LoVo (cell line): ENCODE measurements around the gene ZNF439.
"Not testable (repeated sequence)": the region's sequence is repeated elsewhere in the genome, so short reads cannot be mapped to it uniquely, and the experiment has no call there.

Source experiments
- DNase-seq: peaks from one replicate; pipeline ENCODE4 v3.0.0-alpha.2; 2016; ENCODE audit warnings: low spot score

The ZNF439 gene

DNA sequence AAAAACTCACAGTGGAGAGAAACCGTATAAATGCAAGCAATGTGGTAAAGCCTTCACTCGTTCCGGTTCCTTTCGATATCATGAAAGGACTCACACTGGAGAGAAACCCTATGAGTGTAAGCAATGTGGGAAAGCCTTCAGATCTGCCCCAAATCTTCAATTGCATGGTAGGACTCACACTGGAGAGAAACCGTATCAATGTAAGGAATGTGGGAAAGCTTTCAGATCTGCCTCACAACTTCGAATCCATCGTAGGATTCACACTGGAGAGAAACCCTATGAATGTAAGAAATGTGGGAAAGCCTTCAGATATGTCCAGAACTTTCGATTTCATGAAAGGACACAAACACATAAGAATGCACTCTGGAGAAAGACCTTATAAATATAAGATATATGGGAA is 19.7 kb downstream of the ZNF439 start:
- DNase-seq, result no peak

DNA sequence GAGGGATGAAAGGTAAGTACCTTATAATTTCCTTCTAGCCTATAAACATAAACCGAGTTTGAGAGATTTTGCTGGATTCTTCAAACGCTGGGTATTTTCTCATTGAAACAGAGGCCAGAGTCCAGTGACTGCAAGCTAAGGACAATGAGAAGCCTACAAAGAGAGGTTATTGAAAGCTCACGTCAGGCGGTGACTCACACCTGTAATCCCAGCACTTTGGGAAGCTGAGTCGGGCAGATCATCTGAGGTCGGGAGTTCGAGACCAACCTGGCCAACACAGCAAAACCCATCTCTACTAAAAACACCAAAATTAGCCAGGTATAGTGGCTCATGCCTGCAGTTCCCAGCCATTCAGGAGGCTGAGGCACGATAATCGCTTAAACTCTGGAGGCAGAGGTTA is 24.1 kb downstream of the ZNF439 start:
- no peak for DNase-seq

DNA sequence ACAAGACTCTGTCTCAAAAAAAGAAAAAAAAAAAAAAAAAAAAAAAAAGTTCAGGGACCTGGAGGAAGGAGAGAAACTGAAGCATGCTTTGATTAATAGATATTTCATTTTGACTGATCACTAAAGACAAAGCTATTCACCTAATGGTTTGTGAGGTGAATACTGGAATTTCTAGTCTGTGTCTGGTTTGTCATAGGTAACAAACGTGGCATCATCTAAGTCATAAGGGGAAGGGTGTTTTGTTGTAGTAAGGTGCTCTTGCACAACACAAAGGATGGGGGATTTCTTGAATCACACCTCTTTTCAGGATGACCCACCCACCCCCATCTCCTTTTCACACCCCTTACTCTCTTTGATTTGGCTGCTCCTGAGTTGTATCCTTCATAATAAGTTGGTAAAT is 25.2 kb downstream of the ZNF439 start:
- DNase-seq, result no peak

DNA sequence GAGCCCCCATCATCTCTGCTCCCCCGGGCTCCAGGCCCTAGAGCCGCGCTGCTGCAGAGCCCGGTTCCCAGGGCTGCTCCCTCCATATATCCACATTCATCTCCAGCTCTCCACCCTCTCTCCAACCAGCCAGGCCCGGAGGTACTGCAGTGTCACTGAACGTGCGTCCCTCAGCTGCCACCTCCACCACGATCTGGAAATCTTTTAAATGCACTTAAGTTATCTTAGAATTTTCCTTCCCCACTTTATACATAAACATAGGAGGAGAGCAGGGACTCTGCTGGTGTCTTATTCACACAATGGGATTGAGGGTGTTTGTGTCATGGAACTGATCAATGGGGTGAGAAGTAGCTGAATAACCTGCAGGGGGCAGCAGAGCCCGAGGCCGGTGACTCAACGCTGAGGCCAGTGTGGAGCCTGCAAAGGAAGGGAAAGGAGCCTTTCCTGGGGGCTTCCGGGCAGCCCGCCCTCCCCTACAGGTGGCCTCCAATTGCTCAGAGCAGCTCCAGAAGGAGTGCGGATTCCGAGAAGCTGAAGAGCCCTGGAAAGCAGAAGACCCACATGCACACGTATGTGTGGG is 31.3 kb downstream of the ZNF439 start:
- not testable (repeated sequence) for DNase-seq

DNA sequence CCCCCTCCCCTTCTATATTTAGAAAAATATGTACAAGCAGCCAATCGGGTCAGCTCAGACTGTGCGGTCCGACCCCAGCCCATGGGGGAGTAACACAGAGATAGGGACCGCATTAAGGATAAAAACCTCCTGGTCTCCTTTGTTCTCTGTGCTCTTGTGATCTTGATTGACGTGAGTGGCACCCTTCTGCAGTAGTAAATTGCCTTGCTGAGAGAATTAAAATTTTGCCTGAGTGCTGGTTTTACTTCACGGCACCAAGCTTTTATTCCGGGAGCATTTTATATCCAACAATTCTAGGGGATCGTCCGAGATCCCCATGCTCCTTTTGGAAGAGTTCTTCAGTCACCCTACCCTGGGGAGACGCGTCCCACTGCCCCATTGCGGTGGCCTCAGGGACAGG is 32.1 kb downstream of the ZNF439 start:
- no peak for DNase-seq

DNA sequence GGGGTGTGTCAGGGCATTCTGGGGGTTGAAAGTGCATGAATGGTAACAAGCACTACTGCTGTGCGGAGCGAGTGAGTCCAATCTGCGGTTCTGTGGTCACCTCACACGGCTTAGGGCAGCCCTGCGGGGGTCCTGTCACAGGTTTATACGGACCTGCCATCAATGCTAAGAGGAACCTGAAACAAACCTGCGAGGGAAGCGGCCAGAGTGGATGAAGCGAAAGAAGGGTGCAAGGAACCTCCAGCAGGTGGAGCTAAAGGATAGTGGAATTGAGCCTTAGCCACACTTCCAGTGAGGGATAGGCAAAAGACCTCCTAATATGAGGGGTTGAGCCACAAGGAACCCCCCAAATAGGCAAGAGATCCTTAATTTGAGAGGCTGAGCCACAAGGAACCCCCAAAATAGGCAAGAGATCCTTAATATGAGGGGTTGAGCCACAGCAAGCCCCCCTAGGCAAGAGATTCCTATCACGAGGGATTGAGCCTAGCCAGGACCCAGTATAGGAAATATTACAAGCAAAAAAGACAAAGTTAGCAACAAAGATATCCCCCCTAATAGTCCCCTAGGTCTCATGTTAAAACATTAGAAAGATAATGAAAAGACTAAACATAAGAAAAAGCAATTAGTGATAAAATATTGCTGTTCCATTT is 32.8 kb downstream of the ZNF439 start:
- DNase-seq, result peak; percentile 61

DNA sequence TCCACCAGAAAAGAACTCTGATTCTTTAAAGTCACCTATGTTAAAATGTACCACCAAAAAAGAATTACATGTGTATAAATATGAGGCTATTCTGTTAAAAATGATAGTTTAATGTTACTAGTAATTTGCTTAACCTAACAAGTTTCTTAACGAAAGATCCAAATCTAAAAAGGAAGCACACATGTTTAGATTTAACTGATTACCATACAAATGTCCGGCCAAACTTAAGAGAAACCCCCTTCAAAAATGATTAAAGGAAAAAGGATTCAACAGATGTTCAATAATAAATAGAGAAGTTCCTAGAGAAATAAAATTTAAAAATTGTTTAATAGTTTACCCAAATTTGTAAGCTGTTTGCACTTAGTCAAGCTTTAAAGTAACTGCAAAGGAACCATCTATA is 34.1 kb downstream of the ZNF439 start:
- no peak for DNase-seq

DNA sequence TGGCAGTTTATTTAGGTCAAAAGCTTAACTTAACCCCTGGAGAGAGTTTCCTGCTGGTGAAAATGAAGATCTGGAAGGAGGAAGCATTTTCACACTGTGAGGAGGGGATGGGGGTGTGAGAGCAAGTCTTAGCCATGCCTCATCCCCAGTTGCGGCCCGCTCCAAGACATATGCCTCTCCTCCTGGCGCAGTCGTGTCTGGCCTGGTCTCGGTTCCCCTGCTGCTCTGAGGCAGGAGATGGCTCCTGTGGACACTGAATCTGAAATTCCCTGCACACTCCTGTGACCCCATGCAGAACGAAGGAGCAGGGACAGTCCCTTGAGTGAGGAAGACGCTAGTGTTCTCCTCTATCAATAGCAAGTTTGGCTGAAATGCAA is 38.7 kb downstream of the ZNF439 start:
- DNase-seq, result no peak

DNA sequence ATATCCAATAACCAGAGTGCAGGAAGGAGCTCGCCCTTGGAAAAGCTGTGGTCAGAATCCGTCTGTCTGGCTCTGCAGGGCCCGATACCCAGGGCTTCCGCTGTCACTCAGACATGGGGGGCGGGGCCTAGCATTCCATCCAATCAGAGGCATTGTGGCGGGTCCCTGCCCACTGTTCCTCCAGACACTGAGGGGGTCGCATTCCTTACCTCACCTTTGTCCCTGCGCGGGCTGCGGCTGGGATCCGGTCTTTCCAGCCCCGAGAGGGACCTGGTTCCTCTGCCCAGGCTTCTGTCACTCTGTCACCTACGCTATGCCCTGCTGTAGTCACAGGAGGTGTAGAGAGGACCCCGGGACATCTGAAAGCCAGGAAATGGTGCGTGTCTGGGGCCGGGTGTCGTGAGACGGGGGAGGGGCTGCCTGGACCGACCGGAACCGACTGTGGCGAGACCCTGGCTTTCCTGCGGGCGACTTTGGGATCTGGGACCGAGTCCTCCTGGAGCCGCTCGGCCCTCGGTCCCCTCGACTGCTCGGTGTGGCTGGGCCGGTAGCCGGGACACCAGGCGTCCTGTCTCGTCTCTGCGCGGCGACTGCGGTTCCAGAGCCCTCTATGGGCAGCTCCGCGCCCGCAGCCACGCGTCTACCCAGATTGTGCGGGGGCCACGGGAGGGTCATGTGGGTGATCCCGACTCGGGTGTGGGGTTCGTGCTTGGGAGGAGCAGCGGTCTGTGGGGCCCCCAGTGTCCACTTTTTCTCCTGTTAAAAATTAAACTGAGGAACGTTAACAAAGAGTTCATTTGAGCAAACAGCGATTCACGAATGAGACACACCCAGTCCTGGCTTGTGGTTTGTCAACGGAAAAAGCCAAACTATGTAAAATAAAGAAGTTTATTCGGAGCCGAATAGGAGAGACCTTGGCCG is 39.3 kb downstream of the ZNF439 start, which contains the start of gene ZNF69:
TSS of gene ZNF69 (plus strand) at position 172 of the 921 bp plus-strand sequence. CDS start at position 314, 142 bp downstream.
- DNase-seq, result peak; percentile 8

DNA sequence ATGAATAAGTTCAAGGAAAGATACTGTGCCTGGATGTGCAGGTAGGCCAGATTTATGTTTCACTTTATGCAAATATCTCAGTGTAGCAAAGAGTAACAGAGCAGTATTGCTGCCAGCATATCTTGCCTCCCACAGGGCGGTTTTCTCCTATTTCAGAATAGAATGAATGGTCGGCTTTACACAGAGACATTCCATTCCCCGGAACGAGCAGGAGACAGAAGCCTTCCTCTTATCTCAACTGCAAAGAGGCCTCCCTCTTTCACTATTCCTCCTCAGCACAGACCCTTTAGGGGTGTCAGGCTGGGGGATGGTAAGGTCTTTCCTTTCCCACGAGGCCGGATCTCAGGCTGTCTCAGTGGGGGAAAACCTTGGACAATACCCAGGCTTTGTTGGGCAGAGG is 41.4 kb downstream of the ZNF439 start:
- DNase-seq, result not testable (repeated sequence)

DNA sequence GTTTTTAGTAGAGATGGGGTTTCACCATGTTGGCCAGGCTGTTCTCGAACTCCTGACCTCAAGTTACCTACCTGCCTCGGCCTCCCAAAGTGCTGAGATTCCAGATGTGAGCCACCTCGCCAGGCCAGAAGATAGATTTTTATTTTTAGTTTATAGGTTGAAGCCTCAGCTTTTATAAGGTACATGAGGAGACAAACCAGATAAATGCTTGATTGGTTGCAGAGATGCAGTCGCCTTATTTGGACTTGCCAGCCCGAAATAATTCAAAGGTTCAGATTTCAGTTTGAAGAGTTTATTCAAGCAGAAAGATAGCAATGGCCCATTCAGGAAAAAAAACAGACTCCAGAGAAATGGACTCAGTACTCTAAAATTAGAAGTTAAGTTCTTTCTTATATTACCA is 42.1 kb downstream of the ZNF439 start:
- DNase-seq, result no peak

DNA sequence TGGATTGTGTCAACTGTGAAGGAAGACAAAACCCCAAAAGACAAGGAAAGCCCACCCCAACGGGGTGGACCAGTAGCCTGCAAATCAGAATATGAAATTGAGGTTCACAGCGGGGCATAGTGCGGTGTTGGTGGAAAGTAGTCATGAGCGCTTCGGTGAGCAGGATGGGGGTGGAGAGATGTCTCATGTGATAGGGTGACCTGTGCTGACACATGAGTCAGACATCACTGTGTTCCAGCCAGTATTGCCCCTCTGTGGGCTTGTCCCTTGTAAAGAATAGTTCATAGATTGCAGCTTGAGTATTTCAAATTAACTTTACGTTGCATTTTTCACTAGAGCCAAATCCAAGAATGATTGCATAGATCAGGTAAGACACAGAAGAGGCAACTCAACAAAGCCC is 46.3 kb downstream of the ZNF439 start:
- DNase-seq, result no peak

DNA sequence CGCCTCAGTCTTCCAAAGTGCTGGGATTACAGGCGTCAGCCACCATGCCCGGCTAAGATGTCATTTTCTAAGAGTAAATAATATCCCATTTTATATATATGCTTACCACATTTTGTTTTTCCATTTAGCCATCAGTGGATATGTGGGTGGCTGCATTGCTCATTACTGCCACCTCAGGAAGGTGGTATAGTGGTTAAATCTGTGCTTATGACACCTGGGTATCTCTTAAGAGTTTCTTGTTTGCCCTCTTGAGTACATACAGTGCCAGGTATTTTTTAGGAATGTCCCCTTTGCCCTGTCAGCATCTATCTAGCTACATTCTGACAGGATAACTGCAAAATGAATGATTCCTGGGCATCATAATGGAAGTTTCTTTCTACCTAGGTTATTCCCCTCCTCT is 53.7 kb downstream of the ZNF439 start:
- no peak for DNase-seq

DNA sequence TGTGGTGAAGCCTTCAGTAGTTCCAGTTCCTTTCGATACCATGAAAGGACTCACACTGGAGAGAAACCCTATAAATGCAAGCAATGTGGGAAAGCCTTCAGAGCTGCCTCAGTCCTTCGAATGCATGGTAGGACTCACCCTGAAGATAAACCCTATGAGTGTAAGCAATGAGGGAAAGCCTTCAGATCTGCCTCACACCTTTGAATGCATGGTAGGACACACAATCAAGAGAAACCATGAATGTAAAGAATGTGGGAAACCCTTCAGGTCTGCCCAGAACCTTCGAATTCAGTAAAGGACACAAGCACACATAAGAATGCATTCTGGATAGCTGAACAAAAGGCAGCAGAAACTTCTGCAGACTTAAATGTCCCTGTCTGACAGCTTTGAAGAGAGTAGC is 57.4 kb downstream of the ZNF439 start:
- DNase-seq, result no peak

DNA sequence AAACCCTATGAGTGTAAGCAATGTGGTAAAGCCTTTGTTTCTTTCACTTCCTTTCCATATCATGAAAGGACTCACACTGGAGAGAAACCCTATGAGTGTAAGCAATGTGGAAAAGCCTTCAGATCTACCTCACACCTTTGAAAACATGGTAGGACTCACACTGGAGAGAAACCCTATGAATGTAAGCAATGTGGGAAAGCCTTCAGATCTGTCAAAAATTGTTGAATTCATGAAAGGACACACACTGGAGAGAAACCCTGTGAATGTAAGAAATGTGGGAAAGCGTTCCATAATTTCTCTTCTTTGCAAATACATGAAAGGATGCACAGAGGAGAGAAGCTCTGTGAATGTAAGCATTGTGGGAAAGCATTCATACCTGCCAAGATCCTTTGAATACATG is 63.4 kb downstream of the ZNF439 start:
- DNase-seq, result not testable (repeated sequence)

DNA sequence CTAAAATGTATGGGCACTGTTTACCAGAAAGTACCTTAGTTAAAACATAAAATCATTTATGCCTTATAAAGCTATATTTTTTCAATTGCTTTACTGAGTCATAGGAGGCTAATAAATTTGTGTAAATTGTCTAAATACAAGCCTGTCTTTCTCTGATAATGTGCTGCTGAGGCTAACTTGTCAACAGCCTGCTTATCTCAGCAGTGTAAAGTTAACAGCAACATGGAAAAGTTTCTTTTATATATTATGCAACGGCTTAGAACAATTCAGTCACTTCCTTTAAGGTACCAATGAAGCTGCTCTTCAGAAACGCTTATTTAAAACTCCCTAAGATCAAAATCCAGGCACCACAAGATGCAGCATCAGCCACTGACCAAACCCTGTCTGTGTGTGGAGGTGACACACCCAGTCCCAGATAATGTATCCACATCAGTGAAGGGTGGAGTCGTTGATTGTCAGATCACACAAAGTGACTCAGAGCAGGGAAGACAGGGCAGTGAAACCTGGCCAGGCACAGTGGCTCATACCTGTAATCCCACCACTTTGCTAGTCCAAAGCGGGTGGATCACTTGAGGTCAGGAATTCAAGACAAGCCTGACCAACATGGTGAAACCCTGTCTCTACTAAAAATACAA is 66.0 kb downstream of the ZNF439 start:
- not testable (repeated sequence) for DNase-seq
